Fibroblast of gingiva (primary cell): ENCODE measurements around the gene NKAIN4.

Source experiments
- DNase-seq: peaks from one replicate; pipeline ENCODE4 v3.0.0-alpha.2; 2011; ENCODE audit warnings: low read depth

Gene NKAIN4

GRCh38 chr20:63287697-63288580 is 33.7 kb upstream of the NKAIN4 start:
- no peak for DNase-seq

GRCh38 chr20:63286781-63287696 is 32.8 kb upstream of the NKAIN4 start:
- no peak for DNase-seq

GRCh38 chr20:63285636-63286615 is 31.7 kb upstream of the NKAIN4 start:
- DNase-seq, result no peak

GRCh38 chr20:63284981-63285524 is 30.8 kb upstream of the NKAIN4 start:
- DNase-seq, result no peak

- DNase-seq, result no peak
These were observed 30.3 kb upstream of the NKAIN4 start for GRCh38 chr20:63284544-63284949.

- DNase-seq, result no peak
These were observed 29.8 kb upstream of the NKAIN4 start for GRCh38 chr20:63284083-63284440.

GRCh38 chr20:63283397-63284082 is 29.3 kb upstream of the NKAIN4 start:
- DNase-seq, result no peak

GRCh38 chr20:63282946-63283345 is 28.7 kb upstream of the NKAIN4 start:
- DNase-seq, result no peak

GRCh38 chr20:63281742-63282665 is 27.7 kb upstream of the NKAIN4 start:
- DNase-seq, result no peak

GRCh38 chr20:63280929-63281545 is 26.8 kb upstream of the NKAIN4 start:
- DNase-seq, result no peak

GRCh38 chr20:63280371-63280770 is 26.1 kb upstream of the NKAIN4 start:
- DNase-seq, result no peak

GRCh38 chr20:63279931-63280330 is 25.7 kb upstream of the NKAIN4 start:
- DNase-seq, result no peak

GRCh38 chr20:63278661-63279060 is 24.4 kb upstream of the NKAIN4 start:
- no peak for DNase-seq

- no peak for DNase-seq
These were observed 23.4 kb upstream of the NKAIN4 start for GRCh38 chr20:63277466-63278272.

- DNase-seq, result no peak
These were observed 22.7 kb upstream of the NKAIN4 start for GRCh38 chr20:63276956-63277355.

GRCh38 chr20:63275825-63276224 is 21.6 kb upstream of the NKAIN4 start:
- no peak for DNase-seq

- no peak for DNase-seq
These were observed 20.3 kb upstream of the NKAIN4 start for GRCh38 chr20:63274381-63275228.
